Activated CD4-positive, alpha-beta T cell treated with anti-CD3 and anti-CD28 coated beads for 36 hours (primary cell): ENCODE data around the gene MRPL19. TPM values are rescaled to one million over a fixed set of nuclear protein-coding genes. Genes with fewer than 3 reads are reported as not detected.

ENCODE experiments used
- ATAC-seq: fragments of 200-7000 bp; cut with Tn5 transposase; one replicate; pipeline ENCODE4 v1.10.0; 2021; ENCODE audit warnings: mild to moderate bottlenecking, moderate library complexity
- CTCF ChIA-PET: fragments of 350-600 bp; sonication (Branson Sonifier 250); formaldehyde crosslinking; loops from one replicate; lab custom pipeline; 2021; ENCODE audit warnings: antibody characterized with exemption; lab: Charles Lee
- POLR2A ChIA-PET: fragments of 350-600 bp; sonication (Branson Sonifier 250); formaldehyde crosslinking; loops from one replicate; lab custom pipeline; 2021; ENCODE audit warnings: antibody characterized with exemption, inconsistent platforms; lab: Charles Lee
- DNase-seq: peaks from one replicate; pipeline ENCODE4 v3.0.0-alpha.2; 2020
- H3K27ac Mint-ChIP-seq: one replicate; pipeline ENCODE4 v1.8.0; 2021; ENCODE audit warnings: mixed read lengths
- H3K27me3 Mint-ChIP-seq: one replicate; pipeline ENCODE4 v1.8.0; 2021; ENCODE audit warnings: mixed read lengths
- H3K36me3 Mint-ChIP-seq: one replicate; pipeline ENCODE4 v1.8.0; 2021; ENCODE audit warnings: low read depth, mixed read lengths
- H3K4me1 Mint-ChIP-seq: one replicate; pipeline ENCODE4 v1.8.0; 2021; ENCODE audit warnings: mixed read lengths
- H3K4me3 Mint-ChIP-seq: one replicate; pipeline ENCODE4 v1.8.0; 2021; ENCODE audit warnings: mild to moderate bottlenecking, moderate library complexity, mixed read lengths
- H3K9me3 Mint-ChIP-seq: one replicate; pipeline ENCODE4 v1.8.0; 2021; ENCODE audit warnings: low read depth, mixed read lengths
- intact Hi-C, 2 experiments: fragments of 100-400 bp; cut with DNase I in 1 of 2; cut with micrococcal nuclease in 1 of 2; formaldehyde crosslinking; loops; one replicate each; pipeline versions ENCODE4 v1.14.2 to v1.15.1; 2022 to 2024; cut with DNase I, micrococcal nuclease
- total RNA-seq, 2 experiments: library from RNA; stranded (reverse); gene quantifications; one replicate each; pipeline ENCODE4 v1.2.3, GENCODE V29; 2021

MRPL19 gene
- total RNA-seq, 2 experiments from 2014 or later = 45.2 to 72.4 TPM

GRCh38 chr2:75607400-75607798 lies 39.2 kb upstream of the MRPL19 start:
- no peak overlapping the region for H3K27ac Mint-ChIP-seq
- intact Hi-C loops = loop anchor here in 1 of 2 experiments (10.0 kb wide), 1 partner anchor 543 kb away; no protein-coding TSS in a partner anchor
- ChIA-PET CTCF (interaction anchor here (0.7 to 1.6 kb wide), 6 partner anchors 13 to 688 kb away, joined by 3 to 13 read pairs (median 4); no protein-coding TSS in a partner anchor), POLR2A (interaction anchor here (0.7 kb wide), 1 partner anchor 39 kb away, joined by 3 read pairs; no protein-coding TSS in a partner anchor)
- H3K36me3 Mint-ChIP-seq = no peaks in the 10 kb centered on the region
- DNase-seq = no peak
- H3K27me3 Mint-ChIP-seq = peaks cover 53% of the 10 kb centered on the region
- no peaks in the 10 kb centered on the region for H3K9me3 Mint-ChIP-seq
- no peak for ATAC-seq
- H3K4me1 Mint-ChIP-seq = peaks cover 6% of the 10 kb centered on the region
- no peak overlapping the region for H3K4me3 Mint-ChIP-seq

GRCh38 chr2:75607988-75608683 lies 38.4 kb upstream of the MRPL19 start:
- DNase-seq = no peak
- Mint-ChIP-seq H3K9me3 (no peaks in the 10 kb centered on the region), H3K4me1 (peaks cover 6% of the 10 kb centered on the region), H3K27ac (no peak overlapping the region), H3K4me3 (no peak overlapping the region), H3K27me3 (peaks cover 55% of the 10 kb centered on the region), H3K36me3 (no peaks in the 10 kb centered on the region)
- ChIA-PET CTCF (interaction anchor here (0.6 to 1.6 kb wide), 23 partner anchors 9 to 689 kb away, joined by 3 to 13 read pairs (median 3); partner anchors contain the start of gene EVA1A), POLR2A (interaction anchor here (0.6 to 0.7 kb wide), 2 partner anchors 40 to 181 kb away, joined by 3 read pairs; no protein-coding TSS in a partner anchor)
- no peak for ATAC-seq
- intact Hi-C loops = loop anchor here (2.0 to 10.0 kb wide), 3 partner anchors 409 to 689 kb away; partner anchors contain the start of gene TACR1 (in 1 of the 2)

GRCh38 chr2:75608684-75609333 lies 37.8 kb upstream of the MRPL19 start:
- Mint-ChIP-seq H3K4me1 (peaks cover 6% of the 10 kb centered on the region), H3K9me3 (no peaks in the 10 kb centered on the region), H3K27me3 (peaks cover 55% of the 10 kb centered on the region), H3K4me3 (no peak overlapping the region), H3K27ac (no peak overlapping the region), H3K36me3 (no peaks in the 10 kb centered on the region)
- ATAC-seq (peak; percentile 81), DNase-seq (peak; percentile 72)
- ChIA-PET POLR2A (interaction anchor here (0.6 kb wide), 1 partner anchor 182 kb away, joined by 3 read pairs; no protein-coding TSS in a partner anchor), CTCF (interaction anchor here (0.6 to 1.8 kb wide), 23 partner anchors 9 to 690 kb away, joined by 3 to 13 read pairs (median 3); partner anchors contain the start of gene EVA1A)
- intact Hi-C loops = loop anchor here (1.0 to 10.0 kb wide), 7 partner anchors 145 to 919 kb away; partner anchors contain the start of gene TACR1 (in 1 of the 2)

GRCh38 chr2:75609334-75609689 lies 37.3 kb upstream of the MRPL19 start:
- Mint-ChIP-seq H3K27ac (no peak overlapping the region), H3K36me3 (no peaks in the 10 kb centered on the region), H3K27me3 (peaks cover 57% of the 10 kb centered on the region), H3K9me3 (no peaks in the 10 kb centered on the region), H3K4me1 (peaks cover 6% of the 10 kb centered on the region), H3K4me3 (no peak overlapping the region)
- ChIA-PET CTCF (interaction anchor here (0.8 to 1.8 kb wide), 7 partner anchors 10 to 180 kb away, joined by 3 to 9 read pairs (median 4); no protein-coding TSS in a partner anchor), POLR2A (no interaction called here)
- ATAC-seq (no peak), DNase-seq (no peak)
- intact Hi-C loops = loop anchor here (1.0 to 10.0 kb wide), 7 partner anchors 145 to 919 kb away; partner anchors contain the start of gene TACR1 (in 1 of the 2)

GRCh38 chr2:75609937-75610508 lies 36.6 kb upstream of the MRPL19 start:
- peaks cover 55% of the 10 kb centered on the region for H3K27me3 Mint-ChIP-seq
- intact Hi-C loops = loop anchor here (1.0 to 10.0 kb wide), 7 partner anchors 146 to 920 kb away; partner anchors contain the start of gene TACR1 (in 1 of the 2)
- no peak for ATAC-seq
- ChIA-PET POLR2A (no interaction called here), CTCF (interaction anchor here (0.6 to 1.8 kb wide), 8 partner anchors 9 to 690 kb away, joined by 3 to 9 read pairs (median 4); no protein-coding TSS in a partner anchor)
- no peaks in the 10 kb centered on the region for H3K36me3 Mint-ChIP-seq
- no peak overlapping the region for H3K4me3 Mint-ChIP-seq
- peaks cover 6% of the 10 kb centered on the region for H3K4me1 Mint-ChIP-seq
- no peak overlapping the region for H3K27ac Mint-ChIP-seq
- no peak for DNase-seq
- H3K9me3 Mint-ChIP-seq = no peaks in the 10 kb centered on the region

GRCh38 chr2:75610671-75611070 lies 35.9 kb upstream of the MRPL19 start:
- peaks cover 51% of the 10 kb centered on the region for H3K27me3 Mint-ChIP-seq
- no peak for ATAC-seq
- no peak overlapping the region for H3K4me3 Mint-ChIP-seq
- intact Hi-C loops = no loop called here
- ChIA-PET CTCF (interaction anchor here (0.6 to 1.8 kb wide), 8 partner anchors 9 to 691 kb away, joined by 3 to 9 read pairs (median 4); no protein-coding TSS in a partner anchor), POLR2A (no interaction called here)
- H3K36me3 Mint-ChIP-seq = no peaks in the 10 kb centered on the region
- peaks cover 6% of the 10 kb centered on the region for H3K4me1 Mint-ChIP-seq
- no peaks in the 10 kb centered on the region for H3K9me3 Mint-ChIP-seq
- no peak for DNase-seq
- H3K27ac Mint-ChIP-seq = no peak overlapping the region

- no peak overlapping the region for H3K27ac Mint-ChIP-seq
- H3K9me3 Mint-ChIP-seq = no peaks in the 10 kb centered on the region
- intact Hi-C loops = no loop called here
- no peak for DNase-seq
- no peak for ATAC-seq
- H3K27me3 Mint-ChIP-seq = peaks cover 40% of the 10 kb centered on the region
- no peak overlapping the region for H3K4me3 Mint-ChIP-seq
- H3K4me1 Mint-ChIP-seq = peaks cover 6% of the 10 kb centered on the region
- H3K36me3 Mint-ChIP-seq = no peaks in the 10 kb centered on the region
- ChIA-PET POLR2A (no interaction called here), CTCF (interaction anchor here (0.9 to 1.8 kb wide), 2 partner anchors 16 to 147 kb away, joined by 3 to 5 read pairs; no protein-coding TSS in a partner anchor)
Measured at GRCh38 chr2:75612108-75612861, 34.3 kb upstream of the MRPL19 start.

GRCh38 chr2:75612862-75613243 lies 33.7 kb upstream of the MRPL19 start:
- Mint-ChIP-seq H3K4me1 (peaks cover 6% of the 10 kb centered on the region), H3K27me3 (peaks cover 36% of the 10 kb centered on the region), H3K9me3 (no peaks in the 10 kb centered on the region), H3K27ac (no peak overlapping the region), H3K4me3 (no peak overlapping the region), H3K36me3 (no peaks in the 10 kb centered on the region)
- ChIA-PET CTCF (interaction anchor here (1.8 kb wide), 1 partner anchor 15 kb away, joined by 5 read pairs; no protein-coding TSS in a partner anchor), POLR2A (no interaction called here)
- DNase-seq (no peak), ATAC-seq (no peak)
- intact Hi-C loops = no loop called here

GRCh38 chr2:75614162-75614651 lies 32.4 kb upstream of the MRPL19 start:
- ChIA-PET POLR2A (no interaction called here), CTCF (interaction anchor here (0.6 to 0.9 kb wide), 2 partner anchors 21 to 144 kb away, joined by 3 read pairs; no protein-coding TSS in a partner anchor)
- no peak overlapping the region for H3K4me3 Mint-ChIP-seq
- H3K4me1 Mint-ChIP-seq = no peaks in the 10 kb centered on the region
- no peaks in the 10 kb centered on the region for H3K9me3 Mint-ChIP-seq
- peaks cover 30% of the 10 kb centered on the region for H3K27me3 Mint-ChIP-seq
- H3K36me3 Mint-ChIP-seq = no peaks in the 10 kb centered on the region
- no peak overlapping the region for H3K27ac Mint-ChIP-seq
- ATAC-seq (no peak), DNase-seq (no peak)
- intact Hi-C loops = no loop called here

- no peak overlapping the region for H3K27ac Mint-ChIP-seq
- DNase-seq (no peak), ATAC-seq (no peak)
- H3K36me3 Mint-ChIP-seq = no peaks in the 10 kb centered on the region
- intact Hi-C loops = no loop called here
- peaks cover 3% of the 10 kb centered on the region for H3K4me1 Mint-ChIP-seq
- ChIA-PET CTCF (interaction anchor here (0.9 to 1.3 kb wide), 2 partner anchors 12 to 116 kb away, joined by 3 to 4 read pairs; no protein-coding TSS in a partner anchor), POLR2A (no interaction called here)
- no peaks in the 10 kb centered on the region for H3K9me3 Mint-ChIP-seq
- no peak overlapping the region for H3K4me3 Mint-ChIP-seq
- H3K27me3 Mint-ChIP-seq = peaks cover 17% of the 10 kb centered on the region
Measured at GRCh38 chr2:75616406-75616805, 30.2 kb upstream of the MRPL19 start.
